Forelimb muscle (tissue), 1 donor: Measurements from ENCODE around the gene SDR9C7. TPM values are rescaled to one million over a fixed set of nuclear protein-coding genes. Genes with fewer than 3 reads are reported as not detected.
"Not testable (repeated sequence)": the region's sequence is repeated elsewhere in the genome, so short reads cannot be mapped to it uniquely, and the experiment has no call there.

Experiments
- DNase-seq: peaks from one replicate; pipeline ENCODE4 v3.0.0-alpha.2; 2013; ENCODE audit warnings: low read depth
- polyA plus RNA-seq: library from polyadenylated mRNA; unstranded; fragments of 120-200 nt; gene quantifications from one replicate; pipeline ENCODE4 v1.2.1, GENCODE V29; 2013; ENCODE audit not compliant: insufficient read length

The SDR9C7 gene
- polyA plus RNA-seq, 1 donor = 0.46 TPM

DNA sequence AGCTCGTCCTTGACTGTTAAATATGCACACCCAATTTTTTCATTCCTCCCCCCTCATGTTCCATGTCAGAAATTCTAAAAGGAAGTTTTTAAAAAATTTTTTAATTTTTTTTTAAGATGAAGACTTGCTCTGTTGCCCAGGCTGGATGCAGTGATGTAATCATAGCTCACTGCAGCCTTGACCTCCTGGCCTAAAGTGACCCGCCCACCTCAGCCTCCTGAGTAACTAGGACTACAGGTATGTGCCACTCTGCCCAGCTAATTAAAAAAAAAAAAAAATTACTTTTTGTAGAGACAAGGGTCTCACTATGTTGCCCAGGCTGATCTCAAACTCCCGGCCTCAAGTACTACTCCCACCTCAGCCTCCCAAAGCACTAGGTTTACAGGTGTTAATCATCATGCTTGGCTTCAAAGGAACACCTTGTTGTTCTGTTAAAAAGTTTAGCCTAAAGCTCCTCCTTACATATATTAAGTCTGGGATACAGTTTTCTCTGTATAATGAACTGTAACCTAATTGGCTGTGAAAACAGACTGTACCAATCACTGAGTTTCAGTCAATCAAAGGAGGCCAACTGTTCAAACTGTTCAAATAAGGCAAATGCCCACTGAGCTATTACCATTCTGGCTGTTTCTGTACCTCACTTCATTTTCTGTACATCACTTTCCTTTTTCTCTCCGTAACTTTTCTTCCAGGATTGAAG, 17.8 kb downstream of the SDR9C7 start:
- DNase-seq = no peak

DNA sequence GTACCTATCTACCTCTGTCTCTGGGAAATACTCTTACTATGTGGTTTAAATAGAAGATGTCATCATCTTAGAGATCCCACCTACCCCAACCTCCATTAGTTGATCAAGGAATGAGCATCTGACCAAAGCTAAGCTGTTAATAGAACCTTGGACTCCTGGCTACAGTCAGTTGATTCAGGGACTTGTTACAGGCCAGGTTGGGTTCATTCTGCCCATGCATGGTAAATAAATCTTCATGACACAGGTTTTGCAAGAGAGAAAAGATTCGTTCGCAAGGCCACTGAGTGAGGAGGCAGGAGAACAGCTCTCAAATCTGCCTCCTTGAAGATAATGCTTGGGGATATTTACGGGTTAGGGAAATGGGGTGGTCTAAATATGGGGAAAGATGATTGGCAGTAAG, 19.5 kb downstream of the SDR9C7 start:
- no peak for DNase-seq

DNA sequence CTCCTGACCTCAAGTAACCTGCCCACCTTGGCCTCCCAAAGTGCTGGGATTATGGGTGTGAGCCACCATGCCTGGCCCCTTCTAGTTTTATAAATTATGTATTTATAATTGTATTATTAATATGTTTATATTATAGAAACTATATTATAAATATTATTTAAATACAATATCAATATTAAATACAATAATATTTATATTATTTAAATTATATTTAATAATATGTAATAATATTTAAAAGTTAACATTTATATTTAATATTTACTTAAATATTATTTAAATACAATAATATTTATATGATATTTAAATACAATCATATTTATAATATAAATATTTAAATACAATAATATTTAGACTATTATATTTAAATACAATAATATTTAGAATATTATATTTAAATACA, 20.0 kb downstream of the SDR9C7 start:
- no peak for DNase-seq

DNA sequence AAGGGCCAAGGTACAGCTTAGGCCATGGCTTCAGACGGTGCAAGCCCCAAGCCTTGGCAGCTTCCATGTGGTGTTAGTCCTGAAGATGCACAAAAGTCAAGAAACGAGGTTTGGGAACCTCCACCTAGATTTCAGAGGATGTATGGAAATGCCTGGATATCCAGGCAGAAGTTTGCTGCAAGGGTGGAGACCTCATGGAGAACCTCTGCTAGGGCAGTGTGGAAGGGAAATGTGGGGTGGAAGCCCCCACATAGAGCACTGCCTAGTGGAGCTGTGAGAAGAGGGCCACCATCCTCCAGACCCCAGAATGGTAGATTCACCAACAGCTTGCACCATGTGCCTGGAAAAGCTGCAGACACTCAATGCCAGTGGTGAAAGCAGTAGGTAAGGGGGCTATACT, 24.8 kb downstream of the SDR9C7 start:
- DNase-seq = not testable (repeated sequence)

DNA sequence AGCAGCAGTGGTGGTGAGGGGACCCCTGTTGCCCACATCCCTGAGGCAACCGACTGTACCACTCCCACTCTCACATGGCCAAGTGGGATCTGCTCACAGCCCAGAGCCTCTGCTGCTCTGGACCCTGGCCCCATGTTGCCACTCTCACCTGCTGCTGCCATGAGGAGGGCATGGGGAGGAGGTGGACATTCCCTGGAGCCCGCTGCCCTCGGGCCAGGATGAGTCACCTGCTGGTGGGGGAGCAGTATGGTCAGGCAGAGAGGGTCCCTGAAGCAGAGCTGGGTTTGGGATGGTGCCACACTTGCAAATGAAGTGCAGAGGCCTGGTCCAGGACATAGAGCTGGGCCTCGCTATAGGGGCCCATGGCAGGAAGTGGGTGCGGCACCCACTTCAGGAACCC, 26.1 kb downstream of the SDR9C7 start:
- no peak for DNase-seq

DNA sequence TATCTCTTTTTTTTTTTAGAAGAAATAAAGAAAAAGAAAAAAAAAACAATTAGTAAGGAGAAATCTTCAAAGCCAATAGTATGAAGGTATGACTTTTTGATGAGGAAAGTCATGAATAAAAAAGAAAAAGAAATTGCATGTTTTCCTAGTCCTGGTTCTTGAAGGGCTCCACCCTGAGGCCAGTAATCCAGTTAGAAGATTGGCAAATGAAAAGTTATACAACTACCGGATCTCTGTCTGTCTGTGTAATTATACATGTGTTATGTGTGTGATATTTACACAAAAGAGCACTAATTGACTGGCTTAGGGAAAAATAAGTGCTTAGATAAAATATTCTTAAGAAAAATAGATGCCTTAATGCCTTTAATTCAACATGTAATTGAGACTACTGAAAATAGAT, 28.4 kb downstream of the SDR9C7 start:
- DNase-seq = no peak

DNA sequence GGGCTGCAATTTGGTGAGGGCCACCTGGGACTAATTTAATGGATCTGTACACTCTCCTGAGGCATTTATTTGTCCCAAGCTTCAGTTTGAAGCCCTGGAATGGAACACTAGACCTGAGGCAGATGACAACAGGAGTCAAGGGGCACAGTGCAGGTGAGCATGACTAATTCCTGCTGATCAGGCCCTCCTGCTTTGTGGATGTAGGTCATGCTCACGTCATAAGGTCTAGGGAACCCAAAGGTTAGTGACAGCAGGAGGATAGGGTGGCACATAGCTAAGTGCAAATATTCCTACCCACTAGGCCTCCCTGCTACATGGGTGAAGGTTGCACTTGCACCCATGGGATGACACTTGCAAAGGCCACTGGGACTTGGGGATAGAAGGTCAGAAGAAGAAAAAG, 30.8 kb downstream of the SDR9C7 start:
- DNase-seq = no peak

DNA sequence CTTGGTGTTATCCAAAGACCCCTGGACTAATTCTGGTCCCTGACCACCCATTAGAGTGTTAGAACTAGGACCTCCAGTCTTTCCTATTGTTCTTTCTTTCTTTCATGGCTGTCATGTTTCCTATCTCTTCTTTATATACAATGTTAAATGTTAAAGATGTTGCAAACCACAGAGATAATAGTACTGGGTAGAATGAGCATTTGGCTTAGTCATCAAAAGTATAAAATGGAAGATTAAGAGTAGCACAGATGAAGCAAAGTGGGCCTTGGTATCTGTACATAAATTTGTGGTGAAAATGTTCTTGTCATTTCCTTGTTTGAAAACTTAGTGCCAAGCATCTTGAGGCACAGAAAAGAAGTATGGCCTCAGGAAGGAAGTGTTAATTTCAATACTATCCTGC, 32.9 kb downstream of the SDR9C7 start:
- DNase-seq = not testable (repeated sequence)

DNA sequence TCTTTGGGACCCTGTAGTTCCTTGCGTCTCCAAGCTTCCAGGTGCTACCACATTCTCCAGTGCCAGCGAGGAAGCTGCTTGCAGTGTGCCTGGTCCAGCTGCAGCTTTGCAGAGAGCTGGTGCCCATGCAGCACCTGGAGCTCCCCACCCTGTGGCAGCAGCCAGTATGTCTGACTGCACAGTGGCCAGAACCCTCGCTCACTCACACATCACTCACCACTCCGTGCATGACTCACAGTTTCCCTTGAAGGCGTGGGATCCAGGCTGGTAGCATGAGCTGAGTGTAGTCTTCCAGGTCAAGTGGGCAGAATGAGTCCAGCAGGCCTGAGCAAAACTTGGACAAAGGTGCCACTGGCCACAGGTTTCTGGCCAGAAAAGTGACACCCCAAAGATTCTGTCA, 33.6 kb downstream of the SDR9C7 start:
- DNase-seq = no peak

DNA sequence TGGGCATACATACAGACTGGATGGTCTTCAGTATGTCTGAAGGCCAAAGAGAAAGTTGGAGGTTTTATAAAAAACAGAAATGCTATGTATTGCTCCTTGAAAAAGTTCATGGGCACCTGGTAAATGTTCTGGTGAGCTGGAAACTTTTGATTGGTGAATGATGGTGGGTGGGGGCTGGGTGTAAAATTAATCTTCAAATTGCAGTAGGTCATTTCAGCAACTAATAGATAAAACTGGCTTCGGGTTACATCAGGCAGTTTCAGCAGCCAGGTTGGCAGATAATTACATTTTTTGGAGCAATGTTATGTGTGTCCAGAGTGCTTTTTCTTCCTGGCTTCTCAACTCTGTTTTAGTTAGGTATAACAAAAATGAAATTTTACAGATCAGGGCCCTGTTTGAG, 35.3 kb downstream of the SDR9C7 start:
- DNase-seq = no peak

DNA sequence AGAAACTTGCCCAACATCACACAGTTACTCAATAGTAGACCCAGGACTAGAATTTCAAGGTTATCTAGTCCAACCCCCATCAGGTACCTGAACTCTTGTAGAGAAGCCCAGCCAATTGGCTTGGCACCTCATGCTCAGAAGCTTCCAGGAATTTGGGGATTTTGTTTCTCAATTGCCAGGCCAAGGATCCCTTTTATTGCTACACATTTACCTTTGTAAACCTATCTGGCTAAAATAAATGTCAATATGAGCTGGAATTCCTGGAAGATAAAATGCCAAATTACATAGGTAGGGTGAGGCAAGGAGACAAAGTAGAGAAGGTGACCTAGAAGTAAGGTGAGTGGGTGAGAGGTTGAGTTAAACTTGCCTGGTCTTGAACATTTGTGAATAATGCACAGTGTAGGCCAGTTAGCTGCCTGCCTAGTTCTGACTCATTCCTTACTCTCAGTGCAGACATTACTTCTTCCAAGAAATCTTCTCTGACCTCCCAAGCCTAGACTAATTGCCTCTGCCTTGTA, 36.3 kb downstream of the SDR9C7 start:
- no peak for DNase-seq

DNA sequence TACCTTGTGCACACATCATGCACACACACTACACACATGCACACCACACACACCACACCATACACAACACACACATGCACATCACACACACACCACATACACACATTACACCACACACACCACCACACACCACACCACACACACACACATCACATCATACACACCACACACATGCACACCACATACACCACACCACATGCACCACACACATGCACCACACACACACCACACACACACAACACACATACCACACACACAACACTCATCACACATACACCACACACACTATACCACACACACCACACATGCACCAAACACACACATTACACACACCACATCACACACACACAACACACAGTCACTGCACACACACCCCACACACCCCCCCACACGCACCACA, 38.1 kb downstream of the SDR9C7 start:
- DNase-seq = no peak

DNA sequence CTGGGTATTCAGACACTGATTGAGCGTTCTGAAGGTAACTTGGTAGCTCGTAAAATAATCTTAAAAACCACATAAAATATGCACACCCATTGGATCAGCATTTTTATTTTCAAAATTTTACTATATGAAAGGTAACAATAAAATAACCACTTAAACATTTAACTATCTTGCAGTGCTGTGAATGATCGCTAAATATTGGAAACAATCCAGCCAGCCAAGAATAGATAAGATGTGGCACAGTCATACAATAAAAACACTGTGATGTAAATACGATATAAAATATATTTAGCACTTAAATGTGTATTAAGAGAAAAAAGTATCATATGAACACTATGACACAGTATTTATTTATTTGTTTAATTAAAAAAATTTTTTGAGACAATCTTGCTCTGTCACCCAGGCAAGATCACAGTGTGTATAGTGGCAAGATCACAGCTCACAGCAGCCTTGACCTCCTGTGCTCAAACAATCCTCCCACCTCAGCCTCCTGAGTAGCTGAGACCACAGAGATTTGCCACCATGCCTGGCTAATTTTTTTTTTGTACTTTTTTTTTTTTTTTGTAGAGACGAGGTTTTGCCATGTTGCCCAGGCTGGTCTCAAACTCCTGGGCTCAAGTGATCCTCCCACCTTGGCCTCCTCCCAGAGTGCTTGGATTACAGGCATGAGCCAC, 39.4 kb downstream of the SDR9C7 start:
- DNase-seq = no peak

DNA sequence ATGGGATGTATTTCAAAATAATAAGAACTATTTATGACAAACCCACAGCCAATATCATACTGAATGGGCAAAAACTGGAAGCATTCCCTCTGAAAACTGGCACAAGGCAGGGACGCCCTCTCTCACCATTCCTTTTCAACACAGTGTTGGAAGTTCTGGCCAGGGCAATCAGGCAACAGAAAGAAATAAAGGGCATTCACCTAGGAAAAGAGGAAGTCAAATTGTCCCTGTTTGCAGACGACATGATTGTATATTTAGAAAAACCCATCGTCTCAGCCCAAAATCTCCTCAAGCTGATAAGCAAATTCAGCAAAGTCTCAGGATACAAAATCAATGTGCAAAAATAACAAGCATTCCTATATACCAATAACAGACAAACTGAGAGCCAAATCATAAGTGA, 42.3 kb downstream of the SDR9C7 start:
- not testable (repeated sequence) for DNase-seq

DNA sequence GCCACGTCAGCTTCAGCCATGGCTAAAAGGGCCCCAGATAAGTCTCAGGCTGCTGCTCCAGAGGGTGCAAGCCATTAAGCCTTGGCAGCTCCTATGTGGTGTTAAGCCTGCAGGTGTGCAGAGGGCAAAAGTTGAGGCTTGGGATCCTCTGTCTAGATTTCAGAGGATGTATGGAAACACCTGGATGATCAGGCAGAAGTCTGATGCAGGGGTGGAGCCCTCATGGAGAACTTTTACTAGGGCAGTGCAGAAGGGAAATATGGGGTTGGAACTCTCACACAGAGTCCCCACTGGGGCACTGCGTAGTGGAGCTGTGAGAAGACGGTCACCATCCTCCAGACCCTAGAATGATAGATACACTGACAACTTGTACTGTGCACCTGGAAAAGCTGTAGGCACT, 47.9 kb downstream of the SDR9C7 start:
- no peak for DNase-seq

DNA sequence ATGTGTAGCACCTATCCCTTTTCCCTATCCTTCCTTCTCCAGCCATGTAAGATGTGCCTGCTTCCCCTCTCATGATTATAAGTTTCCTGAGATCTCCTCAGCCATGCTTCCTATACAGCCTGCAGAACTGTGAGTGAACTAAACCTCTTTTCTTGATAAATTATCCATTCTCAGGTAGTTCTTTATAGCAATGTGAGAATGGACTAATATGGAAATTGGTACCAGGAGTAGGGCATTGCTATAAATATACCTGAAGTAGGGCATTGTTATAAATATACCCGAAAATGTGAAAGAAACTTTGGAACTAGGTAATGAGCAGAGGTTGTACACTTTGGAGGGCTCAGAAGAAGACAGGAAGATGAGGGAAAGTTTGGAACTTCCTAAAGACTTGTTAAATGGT, 48.9 kb downstream of the SDR9C7 start:
- DNase-seq = no peak

DNA sequence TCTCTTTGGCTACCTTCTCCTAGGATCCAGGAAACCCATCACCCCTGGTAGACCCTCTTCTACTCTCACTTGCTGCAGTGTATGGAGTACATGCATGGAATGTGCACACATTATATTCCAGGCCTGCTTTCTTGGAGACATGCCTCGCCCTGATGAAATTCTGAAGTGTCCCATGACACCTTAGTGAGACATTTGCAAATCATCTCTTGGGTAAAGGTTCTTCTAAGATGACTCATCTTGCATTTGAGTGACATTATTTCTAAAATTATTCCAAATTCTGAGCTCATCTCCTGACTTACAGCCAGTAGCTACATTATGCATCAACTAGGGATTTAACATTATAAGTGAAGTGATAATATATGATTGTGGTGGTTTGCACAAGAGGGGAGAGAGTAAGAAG, 49.8 kb downstream of the SDR9C7 start:
- DNase-seq = no peak

DNA sequence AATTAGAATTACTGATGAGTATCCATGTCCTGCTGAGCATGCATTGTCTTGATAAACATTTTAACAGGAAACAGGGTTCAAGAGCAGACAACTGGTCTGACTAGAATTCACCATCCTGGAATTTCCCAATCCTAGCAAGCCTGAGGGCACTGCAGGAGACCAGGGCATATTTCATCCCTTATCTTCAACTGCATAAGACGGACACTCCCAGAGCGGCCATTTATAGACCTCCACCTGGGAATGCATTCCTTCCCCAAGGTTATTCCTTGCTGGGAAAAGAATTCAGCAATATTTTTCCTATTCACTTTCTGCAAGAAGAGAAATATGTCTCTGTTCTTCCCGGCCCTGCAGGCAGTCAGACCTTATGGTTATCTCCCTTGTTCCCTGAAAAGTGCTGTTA, 51.8 kb downstream of the SDR9C7 start:
- not testable (repeated sequence) for DNase-seq

DNA sequence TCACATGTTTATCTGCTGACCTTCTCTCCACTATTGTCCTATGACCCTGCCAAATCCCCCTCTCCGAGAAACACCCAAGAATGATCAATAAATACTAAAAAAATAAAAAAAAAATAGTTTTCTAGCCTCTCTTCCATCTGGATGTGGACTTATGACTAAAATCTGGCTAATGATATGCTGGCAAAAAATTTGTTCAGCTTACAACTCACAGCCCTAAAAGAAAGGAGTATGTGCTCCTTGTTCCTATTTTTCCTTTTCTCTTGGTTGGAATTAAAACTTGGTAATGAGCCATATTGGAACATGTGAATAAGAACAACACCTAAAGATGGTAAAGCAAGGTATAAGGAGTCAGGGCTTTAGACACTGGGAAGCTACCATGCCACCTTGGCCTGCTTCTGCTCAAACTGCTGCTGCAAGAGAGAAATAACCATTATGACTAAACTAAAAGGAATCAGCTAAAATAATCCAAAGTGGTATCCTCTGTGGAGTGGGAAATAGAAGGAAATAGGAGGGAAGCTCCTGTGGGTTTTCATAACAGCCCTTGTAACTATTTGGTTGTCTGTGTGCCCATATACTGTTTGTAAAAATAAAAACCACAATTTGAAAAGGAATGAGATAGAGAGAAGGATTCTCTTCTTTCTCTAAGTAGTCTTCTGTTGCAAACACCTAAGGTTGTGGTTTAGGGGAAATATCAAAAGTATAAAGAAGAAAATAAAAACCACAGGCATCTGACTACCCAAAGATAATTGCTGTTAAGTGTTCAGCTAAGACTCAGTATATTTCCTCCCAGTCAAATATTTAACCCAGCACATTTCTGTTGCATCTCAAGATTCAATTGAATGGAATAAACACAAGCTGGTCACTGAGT, 53.8 kb downstream of the SDR9C7 start:
- DNase-seq = no peak

DNA sequence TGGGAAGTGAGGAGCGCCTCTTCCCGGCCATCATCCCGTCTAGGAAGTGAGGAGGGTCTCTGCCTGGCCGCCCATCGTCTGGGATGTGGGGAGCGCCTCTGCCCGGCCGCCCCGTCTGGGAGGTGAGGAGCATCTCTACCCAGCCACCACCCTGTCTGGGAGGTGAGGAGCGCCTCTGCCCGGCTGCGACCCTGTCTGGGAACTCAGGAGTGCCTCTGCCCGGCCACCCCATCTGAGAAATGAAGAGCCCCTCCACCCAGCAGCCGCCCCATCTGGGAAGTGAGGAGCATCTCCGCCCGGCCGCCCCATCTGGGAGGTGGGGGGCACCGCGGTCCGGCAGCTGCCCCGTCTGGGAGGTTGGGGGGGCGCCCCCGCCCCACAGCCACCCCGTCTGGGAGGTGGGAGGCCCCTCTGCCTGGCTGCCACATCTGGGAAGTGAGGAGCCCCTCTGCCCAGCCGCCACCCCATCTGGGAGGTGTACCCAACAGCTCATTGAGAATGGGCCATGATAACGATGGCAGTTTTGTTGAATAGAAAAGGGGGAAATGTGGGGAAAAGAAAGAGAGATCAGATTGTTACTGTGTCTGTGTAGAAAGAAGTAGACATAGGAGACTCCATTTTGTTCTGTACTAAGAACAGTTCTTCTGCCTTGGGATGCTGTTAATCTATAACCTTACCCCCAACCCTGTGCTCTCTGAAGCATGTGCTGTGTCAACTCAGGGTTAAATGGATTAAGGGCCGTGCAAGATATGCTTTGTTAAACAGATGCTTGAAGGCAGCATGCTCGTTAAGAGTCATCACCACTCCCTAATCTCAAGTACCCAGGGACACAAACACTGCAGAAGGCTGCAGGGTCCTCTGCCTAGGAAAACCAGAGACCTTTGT, 54.7 kb downstream of the SDR9C7 start:
- not testable (repeated sequence) for DNase-seq

DNA sequence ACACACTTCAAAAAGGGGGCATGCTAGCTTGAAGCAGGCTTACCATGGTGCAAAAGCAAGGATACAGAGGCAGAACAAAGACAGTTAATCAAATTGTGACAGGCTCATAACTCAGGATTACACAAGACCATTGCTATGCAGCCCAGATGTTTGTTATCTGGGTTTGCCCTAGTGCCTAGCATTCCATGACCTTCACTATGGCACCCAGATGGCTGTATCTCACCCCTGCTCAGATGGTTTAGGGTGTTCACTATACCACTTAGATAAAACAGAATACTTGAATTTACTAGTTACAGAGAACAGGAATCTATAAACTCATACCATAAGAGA, 56.2 kb downstream of the SDR9C7 start:
- DNase-seq = no peak
